Measurements from ENCODE around the gene PPP1R1B.

Gene PPP1R1B

GRCh38 chr17:39679521-39680192 is 52.9 kb downstream of the PPP1R1B start:
- no peak for DNase-seq (ENCODE audit: low read depth in 2 of 2, low spot score in 1 of 2)

- DNase-seq (ENCODE audit: low read depth in 2 of 2, low spot score in 1 of 2) = no peak
These were observed 56.7 kb downstream of the PPP1R1B start for GRCh38 chr17:39683295-39683939.

- DNase-seq (ENCODE audit: low read depth in 2 of 2, low spot score in 1 of 2) = no peak
These were observed 57.8 kb downstream of the PPP1R1B start for GRCh38 chr17:39684369-39685192.

Data from stimulated activated CD8-positive, alpha-beta memory T cell treated with anti-CD3 and anti-CD28 coated beads, Interleukin-4, amount 100 ng/mL, for 1 hour (primary cell).